Adrenal gland (tissue), 12 donors: ENCODE results near the gene TRPC6. TPM values are rescaled to one million over a fixed set of nuclear protein-coding genes. Genes with fewer than 3 reads are reported as not detected.

ENCODE experiments used
- DNase-seq, 7 donors: peaks; one replicate each; pipeline ENCODE4 v3.0.0-alpha.2; 2019 to 2020
- H3K27ac ChIP-seq, 5 donors: fragments of 200-600 bp; sonication (generic) in 4 of 5; 1 replicate in 3 of 5; 2 replicates in 2 of 5; pipeline versions ENCODE4 v1.5.1 to v1.8.0; 2016 to 2020; ENCODE audit warnings: mild to moderate bottlenecking in 1 of 5
- H3K27me3 ChIP-seq: fragments of 200-600 bp; 2 replicates; pipeline ENCODE4 v1.8.0; 2021
- H3K36me3 ChIP-seq, 2 donors: fragments of 200-600 bp; replicated peaks in 1 of 2; 1 replicate in 1 of 2; 2 replicates in 1 of 2; pipeline versions ENCODE4 v1.5.1 to v1.8.0; 2018 to 2022
- H3K4me1 ChIP-seq, 2 donors: fragments of 200-600 bp; replicated peaks in 1 of 2; 1 replicate in 1 of 2; 2 replicates in 1 of 2; pipeline versions ENCODE4 v1.5.1 to v1.8.0; 2018 to 2021
- H3K4me3 ChIP-seq, 4 donors: fragments of 200-600 bp; sonication (generic) in 3 of 4; one replicate each; pipeline ENCODE4 v1.5.1; 2016 to 2018
- H3K9me3 ChIP-seq, 3 donors: fragments of 200-600 bp; sonication (generic) in 1 of 3; replicated peaks in 1 of 3; 1 replicate in 2 of 3; 2 replicates in 1 of 3; pipeline versions ENCODE4 v1.5.1 to v1.8.0; 2016 to 2021
- POLR2A ChIP-seq, 2 donors: fragments of 450-650 bp; IDR thresholded peaks; one replicate each; pipeline ENCODE4 v1.6.1; 2017; ENCODE audit warnings: antibody characterized with exemption in 2 of 2, mild to moderate bottlenecking in 2 of 2, moderate library complexity in 1 of 2
- WGBS, 4 donors: extraction: QIAGEN DNeasy Blood & Tissue Kit in 2 of 4; methylation state at CpG; one replicate each; pipeline versions ENCODE4 v1.1.5 to v1.1.7; 2013 to 2017; 5-methylcytosine and 5-hydroxymethylcytosine counted together
- intact Hi-C, 2 donors: fragments of 100-400 bp; cut with DNase I; formaldehyde crosslinking; loops; one replicate each; pipeline versions ENCODE4 v1.14.1 to v1.15.0; 2022 to 2023
- polyA plus RNA-seq, 3 donors: library from polyadenylated mRNA; stranded (reverse); fragments of 200-250 nt in 2 of 3; fragments of 350-450 nt in 1 of 3; fragmentation: Illumina TruSeq in 1 of 3; extraction: RNeasy Lipid Tissue Mini Kit (QIAGEN cat#74804) in 1 of 3; gene quantifications; one replicate each; pipeline ENCODE4 v1.2.3, GENCODE V29; 2013 to 2014
- total RNA-seq, 9 donors: library from RNA; depleted of rRNA in 4 of 9; stranded (reverse); fragments of >200 nt in 4 of 9; fragments of 120-200 nt in 1 of 9; fragmentation: NEBNext Ultra II Directional in 1 of 9; extraction: Animal tissue kit (Norgen Biotek cat#: 25700) in 1 of 9; gene quantifications; one replicate each; pipeline versions ENCODE4 v1.1.0 to v1.2.4, GENCODE V29; 2013 to 2023
- TF ChIP-seq, protein P1 (sequence below), 6 experiments: fragments of 450-650 bp in 4 of 6; fragments of 200-600 bp in 2 of 6; sonication (generic) in 1 of 6; IDR thresholded peaks; 1 replicate in 5 of 6; 2 replicates in 1 of 6; pipeline versions ENCODE4 v1.5.1 to v1.8.0; 2016 to 2021; ENCODE audit warnings: antibody characterized with exemption in 6 of 6, mild to moderate bottlenecking in 2 of 6, moderate library complexity in 1 of 6
- donor health status: healthy with polysubstance abuse.
- donor health status: Bipolar disorder and iron deficiency.
- donor health status: DM: yes; HTN: yes; CAD: no.
- donor health status: DM: no; HTN: no; CAD: no.
- donor health status: DM: no; HTN: no; CAD: no.
- donor health status: DM: yes; HTN: yes; CAD: no.

Gene TRPC6
- total and polyA plus RNA-seq, 12 donors, result 0.24 to 2.8 (median 0.55) TPM; not detected in 1

DNA sequence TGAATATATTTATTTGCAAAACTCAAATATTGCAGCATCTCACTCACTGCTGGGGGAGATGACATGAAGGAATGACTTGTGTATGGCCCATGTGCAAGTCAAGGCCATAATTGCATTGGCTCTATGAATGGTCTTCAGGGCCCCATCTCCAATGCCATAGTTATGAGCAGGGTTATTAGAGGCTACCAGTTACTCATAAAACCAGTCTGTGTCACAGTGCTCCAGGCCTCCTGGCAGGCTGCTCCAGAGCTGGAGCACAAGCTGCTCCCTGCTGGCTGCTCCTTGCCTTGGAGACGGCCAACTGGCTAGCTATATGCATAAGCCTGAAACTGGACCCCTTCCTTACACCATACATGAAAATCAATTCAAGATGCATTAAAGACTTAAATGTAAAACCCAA lies 145.7 kb downstream of the TRPC6 start:
- Histone ChIP-seq H3K27me3 (no peaks in the 10 kb centered on the region), H3K4me1 (peaks cover 9 to 17% of the 10 kb centered on the region in 2 donors), H3K9me3 (no peaks in the 10 kb centered on the region), H3K4me3 (no peak overlapping the region), H3K36me3 (no peaks in the 10 kb centered on the region), H3K27ac (no peak overlapping the region)
- intact Hi-C loops, result loop anchor here (5.0 to 10.0 kb wide), 2 partner anchors 461 to 463 kb away; no protein-coding TSS in a partner anchor
- no peak for TF ChIP-seq POLR2A (IDR thresholded peaks at IDR 0.05)
- TF ChIP-seq, protein P1, sequence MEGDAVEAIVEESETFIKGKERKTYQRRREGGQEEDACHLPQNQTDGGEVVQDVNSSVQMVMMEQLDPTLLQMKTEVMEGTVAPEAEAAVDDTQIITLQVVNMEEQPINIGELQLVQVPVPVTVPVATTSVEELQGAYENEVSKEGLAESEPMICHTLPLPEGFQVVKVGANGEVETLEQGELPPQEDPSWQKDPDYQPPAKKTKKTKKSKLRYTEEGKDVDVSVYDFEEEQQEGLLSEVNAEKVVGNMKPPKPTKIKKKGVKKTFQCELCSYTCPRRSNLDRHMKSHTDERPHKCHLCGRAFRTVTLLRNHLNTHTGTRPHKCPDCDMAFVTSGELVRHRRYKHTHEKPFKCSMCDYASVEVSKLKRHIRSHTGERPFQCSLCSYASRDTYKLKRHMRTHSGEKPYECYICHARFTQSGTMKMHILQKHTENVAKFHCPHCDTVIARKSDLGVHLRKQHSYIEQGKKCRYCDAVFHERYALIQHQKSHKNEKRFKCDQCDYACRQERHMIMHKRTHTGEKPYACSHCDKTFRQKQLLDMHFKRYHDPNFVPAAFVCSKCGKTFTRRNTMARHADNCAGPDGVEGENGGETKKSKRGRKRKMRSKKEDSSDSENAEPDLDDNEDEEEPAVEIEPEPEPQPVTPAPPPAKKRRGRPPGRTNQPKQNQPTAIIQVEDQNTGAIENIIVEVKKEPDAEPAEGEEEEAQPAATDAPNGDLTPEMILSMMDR (IDR thresholded peaks at IDR 0.05), result no peak
- 75 to 94% (median 89%) methylated on average over 1 of the region's 1 CpG for WGBS, 4 donors
- DNase-seq, result no peak

DNA sequence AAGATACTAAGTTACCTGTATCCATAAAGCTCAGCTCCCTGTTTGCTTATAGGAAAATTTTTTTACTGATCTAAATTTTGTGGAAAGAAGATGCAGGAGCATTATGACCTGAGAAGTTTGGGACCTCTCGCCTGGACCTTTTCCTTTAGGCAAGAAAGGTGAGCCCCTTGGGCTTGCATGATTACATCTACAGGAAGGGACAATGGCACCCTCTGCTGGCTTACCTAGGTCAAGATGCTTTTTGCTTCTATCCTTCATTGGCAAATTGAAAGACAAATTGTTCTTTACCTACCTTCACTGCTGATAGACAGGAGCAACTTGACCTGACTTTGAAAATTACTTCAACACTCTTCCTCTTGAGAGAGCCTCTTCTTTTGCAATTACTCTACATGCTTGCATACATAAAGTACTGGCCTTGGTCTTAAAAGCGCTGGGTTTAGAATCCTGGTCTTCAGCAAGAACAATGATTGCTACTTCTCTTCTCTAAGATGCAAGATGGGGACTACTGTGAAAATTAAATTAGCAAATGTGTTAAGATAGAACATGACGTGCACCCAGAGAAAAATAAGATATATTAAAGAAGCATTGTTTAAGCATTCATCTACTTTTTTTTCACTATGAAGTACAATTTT lies 147.2 kb downstream of the TRPC6 start:
- H3K27ac ChIP-seq, result no peak overlapping the region
- no peak overlapping the region for H3K4me3 ChIP-seq
- H3K27me3 ChIP-seq, result no peaks in the 10 kb centered on the region
- no peaks in the 10 kb centered on the region for H3K9me3 ChIP-seq
- peak in 5 of 7 donors; percentile 39 to 66 (median 57) for DNase-seq
- TF ChIP-seq POLR2A (IDR thresholded peaks at IDR 0.05), result no peak
- TF ChIP-seq, protein P1 (IDR thresholded peaks at IDR 0.05), result peak; percentile 44 to 60 (median 56)
- H3K4me1 ChIP-seq, result peaks cover 3 to 4% of the 10 kb centered on the region in 2 donors
- WGBS, 4 donors, result 48 to 65% (median 57%) methylated on average over 3 of the region's 3 CpGs
- no peaks in the 10 kb centered on the region for H3K36me3 ChIP-seq
- intact Hi-C loops, result loop anchor here (5.0 to 10.0 kb wide), 2 partner anchors 459 to 462 kb away; no protein-coding TSS in a partner anchor

DNA sequence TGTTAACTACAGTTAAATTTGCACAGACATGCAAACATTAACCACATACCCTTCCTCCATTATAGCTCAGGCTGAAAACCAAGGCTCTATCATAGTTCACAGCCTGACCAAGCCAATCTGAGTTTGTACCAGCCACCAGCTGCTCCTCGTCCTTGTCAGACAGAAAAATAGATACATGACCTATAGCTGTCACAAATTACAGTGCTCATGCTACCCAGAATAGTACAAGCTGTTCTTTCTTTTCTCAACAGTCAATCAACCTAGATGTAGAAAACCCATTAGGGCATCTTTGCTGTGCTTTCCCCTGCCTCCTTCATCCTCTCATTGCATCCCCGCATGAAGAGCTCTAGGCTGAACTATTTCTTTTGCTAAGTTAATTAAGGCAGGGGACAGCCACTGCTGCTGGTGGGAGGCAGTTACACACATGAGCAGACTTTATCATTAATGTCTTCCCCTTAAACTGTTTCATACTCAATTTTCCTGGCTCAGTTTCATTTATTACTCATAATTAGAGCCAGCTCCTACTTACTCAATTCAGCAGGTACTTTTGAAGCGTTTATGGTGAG lies 148.3 kb downstream of the TRPC6 start:
- Histone ChIP-seq H3K4me1 (no peaks in the 10 kb centered on the region), H3K27ac (no peak overlapping the region), H3K36me3 (no peaks in the 10 kb centered on the region), H3K9me3 (no peaks in the 10 kb centered on the region), H3K4me3 (no peak overlapping the region), H3K27me3 (no peaks in the 10 kb centered on the region)
- WGBS, 4 donors, result 54 to 72% (median 64%) methylated on average over 3 of the region's 3 CpGs
- no peak for TF ChIP-seq POLR2A (IDR thresholded peaks at IDR 0.05)
- TF ChIP-seq, protein P1 (IDR thresholded peaks at IDR 0.05), result no peak
- intact Hi-C loops, result loop anchor here (5.0 to 10.0 kb wide), 2 partner anchors 458 to 461 kb away; no protein-coding TSS in a partner anchor
- no peak for DNase-seq

DNA sequence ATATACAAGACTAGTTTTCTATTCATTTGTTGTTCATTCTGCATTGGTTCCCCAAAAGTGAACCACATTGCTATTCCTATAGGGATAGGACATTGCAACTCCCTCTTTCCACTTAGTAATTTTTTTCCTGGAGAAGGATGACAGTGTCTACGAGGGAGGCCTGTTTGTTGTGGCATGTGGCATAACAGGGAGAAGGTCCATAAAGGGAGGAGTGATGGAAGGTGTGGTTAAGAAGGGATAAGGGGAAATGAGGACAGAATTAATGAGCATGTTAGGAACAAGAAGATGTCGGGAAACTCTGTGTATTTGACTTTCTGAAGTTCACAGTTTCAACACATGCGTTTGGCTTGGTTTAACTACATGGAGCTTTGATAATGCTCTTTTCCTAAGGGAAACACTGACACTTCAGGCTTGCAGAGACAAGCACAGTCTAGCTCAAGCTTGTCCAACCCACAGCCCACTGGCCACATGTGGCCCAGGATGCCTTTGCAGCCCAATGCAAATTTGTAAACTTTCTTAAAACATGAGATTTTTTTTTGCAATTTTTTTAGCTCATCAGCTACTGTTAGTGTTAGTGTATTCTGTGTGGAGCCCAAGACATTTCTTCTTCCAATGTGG lies 149.7 kb downstream of the TRPC6 start:
- Histone ChIP-seq H3K27ac (no peak overlapping the region), H3K27me3 (no peaks in the 10 kb centered on the region), H3K36me3 (no peaks in the 10 kb centered on the region), H3K4me3 (no peak overlapping the region), H3K9me3 (no peaks in the 10 kb centered on the region), H3K4me1 (no peaks in the 10 kb centered on the region)
- intact Hi-C loops, result loop anchor here in 1 of 2 donors (10.0 kb wide), 1 partner anchor 459 kb away; no protein-coding TSS in a partner anchor
- DNase-seq, result no peak
- TF ChIP-seq POLR2A (IDR thresholded peaks at IDR 0.05), result no peak
- TF ChIP-seq, protein P1 (IDR thresholded peaks at IDR 0.05), result no peak
- WGBS, 4 donors, result 84 to 91% (median 89%) methylated on average over 3 of the region's 3 CpGs
